Kidney epithelial cell (primary cell): ENCODE data around the gene KIF26B. TPM values are rescaled to one million over a fixed set of nuclear protein-coding genes. Genes with fewer than 3 reads are reported as not detected.

Source experiments
- DNase-seq: peaks from one replicate; pipeline ENCODE4 v3.0.0-alpha.2; 2010; ENCODE audit warnings: low read depth
- H3K27me3 ChIP-seq: 2 replicates; pipeline ENCODE4 v1.6.0; 2011; ENCODE audit warnings: low read length; ENCODE audit not compliant: control insufficient read depth, insufficient read depth
- H3K36me3 ChIP-seq: 2 replicates; pipeline ENCODE4 v1.5.1; 2011; ENCODE audit warnings: low read length; ENCODE audit not compliant: control insufficient read depth, insufficient read depth
- H3K4me3 ChIP-seq: 2 replicates; pipeline ENCODE4 v1.5.1; 2011; ENCODE audit warnings: low read depth, mild to moderate bottlenecking, control low read depth, low read length
- CTCF ChIP-seq: IDR thresholded peaks from 2 replicates; pipeline ENCODE4 v1.5.1; 2011; ENCODE audit warnings: mild to moderate bottlenecking, moderate library complexity, low read length, control low read depth, inconsistent platforms; ENCODE audit not compliant: insufficient read depth, poor library complexity, severe bottlenecking
- total RNA-seq: library from RNA; depleted of rRNA; stranded (reverse); fragments of >200 nt; gene quantifications from 2 replicates; pipeline ENCODE4 v1.2.3, GENCODE V29; 2015

Gene KIF26B
- total RNA-seq, 1 donor from 2014 or later: 14.6 TPM

DNA sequence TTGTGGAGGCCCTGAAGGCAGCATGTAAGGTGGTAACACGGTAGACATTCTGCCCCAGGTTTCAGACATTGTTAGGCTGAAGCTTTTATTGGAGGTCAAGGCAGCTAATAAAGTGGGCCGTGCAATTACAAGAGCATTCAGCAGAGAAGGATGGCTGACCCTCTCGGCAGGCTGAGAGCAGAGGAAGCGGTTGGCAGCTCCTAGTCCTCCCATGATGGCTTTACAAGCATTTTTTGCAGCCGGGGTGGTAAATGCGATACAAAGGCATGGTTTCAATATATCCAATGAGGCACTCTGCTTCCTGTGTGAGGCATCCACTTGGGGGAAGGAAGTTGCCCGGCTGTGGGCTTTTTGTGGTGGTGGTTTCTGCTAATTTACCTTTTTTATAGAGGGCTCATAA lies 14.6 kb downstream of the KIF26B start:
- DNase-seq: no peak
- H3K4me3 ChIP-seq: no peak overlapping the region
- no peaks in the 10 kb centered on the region for H3K36me3 ChIP-seq
- TF ChIP-seq CTCF: no peak
- no peaks in the 10 kb centered on the region for H3K27me3 ChIP-seq

DNA sequence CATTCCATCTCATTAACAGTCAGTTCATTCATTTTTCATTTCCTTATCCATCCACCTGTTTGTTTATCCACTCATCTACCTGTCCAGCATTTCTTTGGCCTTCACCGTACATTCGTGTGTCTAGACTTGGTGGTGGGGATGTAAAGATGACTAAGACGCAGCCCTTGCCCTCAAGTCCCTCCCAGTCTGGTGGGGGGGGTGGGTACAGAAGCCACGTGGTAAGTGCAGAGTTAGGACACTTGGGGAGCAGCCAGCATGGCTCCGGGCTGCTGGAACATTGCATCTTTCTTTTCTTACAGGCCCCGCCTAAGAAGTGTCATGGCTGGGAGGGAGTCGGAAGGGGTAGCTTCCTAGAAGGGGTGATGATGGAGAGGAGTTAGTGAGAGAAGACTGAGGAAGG lies 17.2 kb downstream of the KIF26B start:
- TF ChIP-seq CTCF: no peak
- no peak for DNase-seq
- Histone ChIP-seq H3K4me3 (no peak overlapping the region), H3K36me3 (no peaks in the 10 kb centered on the region), H3K27me3 (no peaks in the 10 kb centered on the region)

DNA sequence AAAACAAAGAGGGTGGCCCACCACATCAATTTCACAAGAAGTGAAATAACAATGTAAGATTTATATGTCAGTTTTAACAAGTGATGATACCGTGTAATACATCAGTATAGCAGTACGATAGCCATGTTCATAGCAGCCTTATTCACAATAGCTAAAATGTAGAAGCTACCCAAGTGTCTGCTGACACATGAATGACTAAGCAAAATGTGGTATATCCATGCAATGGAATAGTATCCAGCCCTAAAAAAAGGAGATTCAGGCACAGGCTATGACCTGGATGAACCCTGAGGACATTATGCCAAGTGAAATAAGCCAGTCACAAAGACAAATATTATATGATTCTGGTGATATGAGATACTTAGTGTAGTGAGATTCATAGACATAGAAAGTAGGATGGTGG lies 18.0 kb downstream of the KIF26B start:
- no peak overlapping the region for H3K4me3 ChIP-seq
- no peaks in the 10 kb centered on the region for H3K27me3 ChIP-seq
- DNase-seq: no peak
- no peaks in the 10 kb centered on the region for H3K36me3 ChIP-seq
- TF ChIP-seq CTCF: no peak

DNA sequence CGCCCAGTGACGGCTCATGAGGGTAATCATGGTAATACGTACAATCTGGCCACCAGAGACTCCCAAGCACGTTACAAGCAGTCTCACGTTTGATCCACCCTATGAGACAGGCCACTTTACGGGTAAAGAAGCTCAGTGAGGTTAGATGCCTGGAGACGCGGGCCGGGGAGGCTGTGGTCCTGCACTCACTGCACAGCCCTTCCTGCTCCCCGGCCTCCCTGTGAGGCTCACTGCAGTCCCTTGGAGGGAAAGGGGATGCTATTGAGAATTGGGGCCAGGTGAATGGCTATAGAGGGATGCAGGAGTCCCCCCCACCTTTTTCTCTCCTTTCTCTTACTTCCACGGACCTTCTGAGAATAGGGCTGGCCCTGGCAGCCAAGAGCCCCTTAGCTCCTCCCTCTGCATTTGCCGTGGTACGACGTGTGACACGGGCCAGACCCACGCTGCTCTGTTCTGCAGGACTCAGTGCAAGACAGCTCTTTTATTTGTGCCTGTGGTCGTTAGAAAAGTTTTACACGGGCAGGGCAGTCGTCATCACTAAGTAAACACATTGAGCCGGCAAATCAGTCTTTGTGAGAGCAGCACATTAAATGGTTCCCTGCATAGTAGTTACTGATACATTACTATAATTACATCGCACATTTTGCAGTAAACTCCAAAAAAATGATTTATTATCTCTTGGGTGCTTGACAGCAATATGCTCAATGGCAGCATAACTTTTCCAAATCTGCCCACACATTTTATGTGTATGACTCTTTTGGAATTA lies 18.8 kb downstream of the KIF26B start:
- H3K27me3 ChIP-seq: no peaks in the 10 kb centered on the region
- H3K4me3 ChIP-seq: no peak overlapping the region
- DNase-seq: no peak
- no peak for TF ChIP-seq CTCF
- no peaks in the 10 kb centered on the region for H3K36me3 ChIP-seq

DNA sequence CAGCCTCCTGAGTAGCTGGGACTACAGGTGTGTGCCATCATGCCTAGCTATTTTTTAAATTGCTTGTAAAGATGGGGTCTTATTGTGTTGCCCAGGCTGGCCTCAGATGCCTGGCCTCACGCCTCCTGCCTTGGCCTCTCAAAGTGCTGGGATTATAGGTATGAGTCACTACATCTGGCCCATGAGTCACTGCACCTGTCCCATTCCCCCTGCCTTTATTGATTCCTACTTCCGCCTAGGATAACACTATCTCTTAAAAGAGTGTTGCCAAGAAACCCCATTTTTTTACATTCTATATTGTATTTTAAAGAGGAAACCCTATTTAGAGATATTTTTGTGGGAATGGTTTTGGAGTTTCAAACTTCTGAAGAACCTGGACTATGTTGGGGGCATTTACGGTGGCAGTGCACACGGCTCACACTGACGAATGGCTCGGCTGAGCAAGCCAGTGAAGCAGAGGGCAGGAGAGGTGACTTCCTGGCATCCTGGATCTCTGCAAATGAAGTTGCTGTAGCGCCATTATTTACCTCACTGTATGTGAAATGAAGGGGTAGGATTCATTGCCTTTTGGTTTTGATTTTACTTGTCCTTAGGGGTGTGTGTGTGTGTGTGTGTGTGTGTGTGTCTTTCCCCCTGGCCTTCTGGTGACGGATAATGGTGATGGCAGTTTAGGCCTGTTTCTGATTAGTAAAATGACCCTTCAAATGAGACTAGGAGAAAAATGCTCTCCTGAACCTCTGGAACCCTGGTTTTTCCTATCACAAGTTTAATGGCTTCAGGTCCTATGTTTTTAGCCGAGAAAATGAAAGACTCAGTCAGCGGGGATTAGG lies 22.5 kb downstream of the KIF26B start:
- no peak overlapping the region for H3K4me3 ChIP-seq
- no peak for TF ChIP-seq CTCF
- no peaks in the 10 kb centered on the region for H3K27me3 ChIP-seq
- DNase-seq: no peak
- H3K36me3 ChIP-seq: no peaks in the 10 kb centered on the region

GRCh38 chr1:245179706-245180105 lies 24.9 kb downstream of the KIF26B start:
- Histone ChIP-seq H3K4me3 (no peak overlapping the region), H3K36me3 (no peaks in the 10 kb centered on the region), H3K27me3 (no peaks in the 10 kb centered on the region)
- no peak for DNase-seq
- TF ChIP-seq CTCF: no peak
